HepG2 (cell line): ENCODE results near the gene AIDA. TPM values are rescaled to one million over a fixed set of nuclear protein-coding genes. Genes with fewer than 3 reads are reported as not detected.

Source experiments
- ATAC-seq: fragments of 200-7000 bp; cut with Tn5 transposase; 3 replicates; pipeline ENCODE4 v1.9.1; 2020; ENCODE audit warnings: mild to moderate bottlenecking, moderate library complexity
- BruUV-seq: library from RNA; stranded (reverse); fragments of 400-500 nt; replicated peaks from 2 replicates; lab custom pipeline; 2021; lab: Mats Ljungman, UMichigan
- CTCF ChIA-PET: fragments of 300-600 bp; formaldehyde crosslinking; extraction: SDS; loops from one replicate; lab custom pipeline; 2021; ENCODE audit warnings: low total read pairs, inconsistent platforms, low intra/inter-chr PET ratio; lab: Yijun Ruan, JAX
- POLR2A ChIA-PET: fragments of 350-600 bp; sonication (Branson Sonifier 250); formaldehyde crosslinking; loops from one replicate; lab custom pipeline; 2020; ENCODE audit warnings: antibody characterized with exemption, inconsistent platforms; lab: Yijun Ruan, JAX
- DNase-seq: peaks from one replicate; pipeline ENCODE4 v3.0.0-alpha.2; 2015; ENCODE audit warnings: low spot score
- FAIRE-seq: peaks from 3 replicates; lab custom pipeline; 2011; peaks lifted over from hg19 to GRCh38; lab: Jason Lieb, UNC
- H2AFZ ChIP-seq: one replicate; pipeline ENCODE4 v1.6.1; 2011; ENCODE audit warnings: low read length, inconsistent platforms
- H3K27ac ChIP-seq: fragments of 300-600 bp; 3 replicates; pipeline ENCODE4 v1.8.0; 2011; ENCODE audit warnings: mixed run types, mild to moderate bottlenecking, mixed read lengths, low read length, inconsistent platforms; ENCODE audit not compliant: insufficient read depth; ENCODE audit errors: extremely low read length
- H3K27me3 ChIP-seq, 2 experiments: fragments of 200-600 bp in 1 of 2; 2 replicates in 1 of 2; 3 replicates in 1 of 2; pipeline versions ENCODE4 v1.6.0 to v1.8.0; 2011; ENCODE audit warnings: low read length in 2 of 2, mild to moderate bottlenecking in 2 of 2, moderate library complexity in 2 of 2, inconsistent platforms in 1 of 2; ENCODE audit not compliant: insufficient read depth in 2 of 2, control insufficient read depth in 1 of 2
- H3K36me3 ChIP-seq, 2 experiments: fragments of 200-600 bp in 1 of 2; replicated peaks in 1 of 2; 2 replicates in 1 of 2; 3 replicates in 1 of 2; pipeline versions ENCODE4 v1.5.1 to v1.8.0; 2011; ENCODE audit warnings: low read length in 2 of 2, inconsistent platforms in 1 of 2; ENCODE audit not compliant: insufficient read depth in 2 of 2, control insufficient read depth in 1 of 2
- H3K4me1 ChIP-seq: 2 replicates; pipeline ENCODE4 v1.5.1; 2012; ENCODE audit warnings: low read length, inconsistent platforms; ENCODE audit not compliant: insufficient read depth
- H3K4me2 ChIP-seq: 2 replicates; pipeline ENCODE4 v1.6.0; 2011; ENCODE audit warnings: low read depth, low read length, inconsistent platforms
- H3K4me3 ChIP-seq, 3 experiments: fragments of 200-600 bp in 1 of 3; sonication (generic), shearing (Covaris generic) in 1 of 3; replicated peaks in 1 of 3; 2 replicates each; pipeline ENCODE4 v1.5.1; 2011 to 2016; ENCODE audit warnings: low read length in 3 of 3, inconsistent platforms in 2 of 3, low read depth in 2 of 3, mild to moderate bottlenecking in 2 of 3, control low read depth in 1 of 3, mixed read lengths in 1 of 3; ENCODE audit not compliant: insufficient read depth in 1 of 3
- H3K79me2 ChIP-seq: one replicate; pipeline ENCODE4 v1.6.1; 2011; ENCODE audit warnings: low read length, inconsistent platforms; ENCODE audit not compliant: insufficient read depth
- H3K9ac ChIP-seq: 2 replicates; pipeline ENCODE4 v1.6.0; 2011; ENCODE audit warnings: mild to moderate bottlenecking, low read depth, low read length, inconsistent platforms; ENCODE audit not compliant: insufficient read depth
- H3K9me3 ChIP-seq: 2 replicates; pipeline ENCODE4 v1.5.1; 2012; ENCODE audit warnings: mild to moderate bottlenecking, low read length
- H4K20me1 ChIP-seq: 2 replicates; pipeline ENCODE4 v1.6.0; 2011; ENCODE audit warnings: inconsistent platforms, mild to moderate bottlenecking, low read length, moderate library complexity; ENCODE audit not compliant: insufficient read depth
- AGO1 ChIP-seq: fragments of 200-400 bp; formaldehyde crosslinking; IDR thresholded peaks from 2 replicates; pipeline ENCODE4 v1.6.1; 2017; ENCODE audit warnings: mild to moderate bottlenecking, low read depth, low read length, moderate library complexity; ENCODE audit not compliant: poor library complexity, severe bottlenecking
- AKNA ChIP-seq: sonication (generic); formaldehyde crosslinking; IDR thresholded peaks from 2 replicates; pipeline ENCODE4 v1.4.0; 2020; ENCODE audit warnings: missing genetic modification reagents, borderline replicate concordance
- CENPX ChIP-seq: sonication (generic); formaldehyde crosslinking; IDR thresholded peaks from 2 replicates; pipeline ENCODE4 v1.9.0; 2021; ENCODE audit warnings: mild to moderate bottlenecking, missing genetic modification reagents, moderate library complexity
- HIVEP1 ChIP-seq: sonication (generic); formaldehyde crosslinking; IDR thresholded peaks from 2 replicates; pipeline ENCODE4 v1.4.0; 2020; ENCODE audit warnings: mild to moderate bottlenecking, missing genetic modification reagents
- JUNB ChIP-seq: sonication (generic); formaldehyde crosslinking; IDR thresholded peaks from 2 replicates; pipeline ENCODE4 v1.8.0; 2022; ENCODE audit warnings: missing genetic modification reagents, mild to moderate bottlenecking, borderline replicate concordance
- MAFK ChIP-seq, 2 experiments: IDR thresholded peaks in 1 of 2; conservative IDR thresholded peaks in 1 of 2; 2 replicates each; pipeline ENCODE4 v1.6.1; 2011; ENCODE audit warnings: improper control_type of control experiment in 2 of 2, low read length in 2 of 2
- REPIN1 ChIP-seq: sonication (generic); formaldehyde crosslinking; IDR thresholded peaks from 2 replicates; pipeline ENCODE4 v1.8.0; 2022; ENCODE audit warnings: missing genetic modification reagents, low read depth, mild to moderate bottlenecking, borderline replicate concordance
- SSRP1 ChIP-seq: IDR thresholded peaks from 2 replicates; pipeline ENCODE4 v1.6.1; 2016; ENCODE audit warnings: control low read depth
- TBP ChIP-seq: sonication (generic); formaldehyde crosslinking; IDR thresholded peaks from 2 replicates; pipeline ENCODE4 v1.5.0; 2020; ENCODE audit warnings: missing genetic modification reagents
- TCF7 ChIP-seq: sonication (generic); IDR thresholded peaks from 2 replicates; pipeline ENCODE4 v1.6.1; 2016; ENCODE audit warnings: antibody characterized with exemption, low read depth
- TIGD3 ChIP-seq: sonication (generic); formaldehyde crosslinking; IDR thresholded peaks from 2 replicates; pipeline ENCODE4 v1.5.1; 2020; ENCODE audit warnings: mild to moderate bottlenecking, missing genetic modification reagents, borderline replicate concordance
- ZBTB3 ChIP-seq: sonication (generic); formaldehyde crosslinking; IDR thresholded peaks from 2 replicates; pipeline ENCODE4 v1.4.0; 2020; ENCODE audit warnings: low read depth, mild to moderate bottlenecking, moderate library complexity, missing genetic modification reagents, borderline replicate concordance
- ZKSCAN1 ChIP-seq: fragments of 150-350 bp; IDR thresholded peaks from 2 replicates; pipeline ENCODE4 v1.6.1; 2014; ENCODE audit warnings: low read length
- ZNF501 ChIP-seq: sonication (generic); formaldehyde crosslinking; IDR thresholded peaks from 2 replicates; pipeline ENCODE4 v1.5.1; 2020; ENCODE audit warnings: mild to moderate bottlenecking, moderate library complexity, missing genetic modification reagents
- ZNF564 ChIP-seq: sonication (generic); formaldehyde crosslinking; IDR thresholded peaks from 2 replicates; pipeline ENCODE4 v1.8.1; 2023; ENCODE audit warnings: mild to moderate bottlenecking, missing genetic modification reagents
- ZNF629 ChIP-seq: sonication (generic); formaldehyde crosslinking; conservative IDR thresholded peaks from 2 replicates; pipeline ENCODE4 v1.5.0; 2020; ENCODE audit warnings: missing genetic modification reagents
- WGBS: methylation state at CpG from one replicate; pipeline ENCODE4 v1.1.6; 2017; ENCODE audit warnings: low lambda C conversion rate; 5-methylcytosine and 5-hydroxymethylcytosine counted together
- in situ Hi-C: cut with HindIII; loops from 2 replicates; pipeline ENCODE4 v1.10.0; 2017; ENCODE audit warnings: low pct_unique_long_range_greater_than_20kb; ENCODE audit not compliant: extremely low pct_ligation_motif_present
- intact Hi-C: fragments of 100-400 bp; cut with micrococcal nuclease; formaldehyde crosslinking; loops from one replicate; pipeline ENCODE4 v1.10.0; 2022; ENCODE audit not compliant: unreplicated experiment
- polyA plus RNA-seq, 8 experiments: library from polyadenylated mRNA; depleted of rRNA in 3 of 8; stranded (reverse) in 7 of 8; unstranded in 1 of 8; fragments of >200 nt; fragmentation: Illumina TruSeq in 4 of 8; extraction: Trizol in 4 of 8; gene quantifications; 2 replicates each; pipeline versions ENCODE4 v1.2.1 to v1.2.3, GENCODE V29; 2011 to 2016; ENCODE audit warnings: low read depth in 4 of 8, missing spikeins in 1 of 8, mixed read lengths in 1 of 8; ENCODE audit not compliant: insufficient read depth in 1 of 8
- total RNA-seq, 5 experiments: library from RNA; depleted of rRNA; stranded (reverse); fragments of >200 nt; fragmentation: Illumina TruSeq; extraction: Trizol; gene quantifications; 2 replicates each; pipeline ENCODE4 v1.2.3, GENCODE V29; 2016; ENCODE audit warnings: low read depth in 1 of 5
- TF ChIP-seq, protein P1 (sequence below): sonication (generic); formaldehyde crosslinking; IDR thresholded peaks from 2 replicates; pipeline ENCODE4 v1.4.0; 2020; ENCODE audit warnings: missing genetic modification reagents
- TF ChIP-seq, protein P2 (sequence below): sonication (generic); formaldehyde crosslinking; IDR thresholded peaks from 2 replicates; pipeline ENCODE4 v1.4.0; 2020; ENCODE audit warnings: mild to moderate bottlenecking, missing genetic modification reagents

The AIDA gene
- total and polyA plus RNA-seq, 2 of the 13 experiments (the other 11 are each of a cell fraction or from before 2014, with no cell fraction given): 17.5 to 35.4 TPM

DNA sequence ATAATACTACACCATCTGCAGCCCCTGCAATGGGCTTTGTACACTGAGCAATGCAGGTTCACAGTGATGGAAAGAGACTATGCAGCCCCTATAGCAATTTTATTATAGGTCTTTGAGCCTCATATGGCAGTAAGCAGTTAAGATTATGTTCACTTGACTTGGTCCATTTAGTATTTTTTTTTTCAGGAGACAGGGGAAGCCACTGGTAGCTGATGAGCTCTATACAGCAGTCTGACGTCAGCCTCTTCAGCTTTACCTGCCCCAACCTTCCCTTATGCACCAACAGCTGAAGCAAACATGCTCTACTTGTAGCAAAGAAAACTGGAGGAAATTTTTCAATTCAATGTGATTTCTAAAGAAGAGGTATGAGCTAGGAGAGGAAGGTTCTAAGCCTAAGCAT is 32.2 kb downstream of the AIDA start:
- ChIA-PET POLR2A (interaction anchor here (1.2 kb wide), 1 partner anchor 36 kb away, joined by 3 read pairs; no protein-coding TSS in a partner anchor), CTCF (no interaction called here)
- no peaks in the 10 kb centered on the region for H3K4me1 ChIP-seq

More for the DNA sequence above, 32.2 kb downstream of the AIDA start:
- H3K9ac ChIP-seq: no peak overlapping the region
- H3K4me2 ChIP-seq: no peak overlapping the region
- H4K20me1 ChIP-seq: no peaks in the 10 kb centered on the region
- intact Hi-C loops: no loop called here
- ATAC-seq (no peak), FAIRE-seq (no peak), DNase-seq (no peak)
- in situ Hi-C loops: no loop called here
- TF ChIP-seq AKNA (CRISPR knock-in tag) (no peak), TIGD3 (no peak), AGO1 (no peak), HIVEP1 (CRISPR knock-in tag) (no peak), ZKSCAN1 (no peak), MAFK (conservative IDR thresholded peaks at IDR 0.05 in 1 of 2, IDR thresholded peaks at IDR 0.05 in 1 of 2; ENCODE audit: low read length in 2 of 2) (no peak), JUNB (CRISPR knock-in tag) (no peak), ZBTB3 (CRISPR knock-in tag) (no peak), ZNF629 (CRISPR knock-in tag) (no peak), TCF7 (no peak), ZNF501 (CRISPR knock-in tag) (no peak), TBP (CRISPR knock-in tag) (no peak), ZNF564 (no peak), REPIN1 (CRISPR knock-in tag) (no peak), CENPX (CRISPR knock-in tag) (no peak), SSRP1 (CRISPR knock-in tag) (no peak)
- TF ChIP-seq, protein P1, sequence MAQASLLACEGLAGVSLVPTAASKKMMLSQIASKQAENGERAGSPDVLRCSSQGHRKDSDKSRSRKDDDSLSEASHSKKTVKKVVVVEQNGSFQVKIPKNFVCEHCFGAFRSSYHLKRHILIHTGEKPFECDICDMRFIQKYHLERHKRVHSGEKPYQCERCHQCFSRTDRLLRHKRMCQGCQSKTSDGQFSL: no peak
- TF ChIP-seq, protein P2, sequence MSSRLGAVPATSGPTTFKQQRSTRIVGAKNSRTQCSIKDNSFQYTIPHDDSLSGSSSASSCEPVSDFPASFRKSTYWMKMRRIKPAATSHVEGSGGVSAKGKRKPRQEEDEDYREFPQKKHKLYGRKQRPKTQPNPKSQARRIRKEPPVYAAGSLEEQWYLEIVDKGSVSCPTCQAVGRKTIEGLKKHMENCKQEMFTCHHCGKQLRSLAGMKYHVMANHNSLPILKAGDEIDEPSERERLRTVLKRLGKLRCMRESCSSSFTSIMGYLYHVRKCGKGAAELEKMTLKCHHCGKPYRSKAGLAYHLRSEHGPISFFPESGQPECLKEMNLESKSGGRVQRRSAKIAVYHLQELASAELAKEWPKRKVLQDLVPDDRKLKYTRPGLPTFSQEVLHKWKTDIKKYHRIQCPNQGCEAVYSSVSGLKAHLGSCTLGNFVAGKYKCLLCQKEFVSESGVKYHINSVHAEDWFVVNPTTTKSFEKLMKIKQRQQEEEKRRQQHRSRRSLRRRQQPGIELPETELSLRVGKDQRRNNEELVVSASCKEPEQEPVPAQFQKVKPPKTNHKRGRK (CRISPR knock-in tag): no peak
- H3K27me3 ChIP-seq: no peaks in the 10 kb centered on the region
- 90% methylated on average over 1 of the region's 1 CpG for WGBS
- no peaks in the 10 kb centered on the region for H3K79me2 ChIP-seq
- no peak overlapping the region for H3K27ac ChIP-seq
- H2AFZ ChIP-seq: no peak overlapping the region
- H3K4me3 ChIP-seq: no peak overlapping the region
- no TSS peak for BruUV-seq
- no peaks in the 10 kb centered on the region for H3K9me3 ChIP-seq
- peaks cover 3 to 5% of the 10 kb centered on the region in 2 experiments; a peak in 2 of 5 replicates for H3K36me3 ChIP-seq
